OCI-LY7 (cell line): Measurements from ENCODE around the gene MYH11.

Source experiments
- EZH2phosphoT487 ChIP-seq: fragments of 200-600 bp; sonication (generic); IDR thresholded peaks from 2 replicates; pipeline ENCODE4 v1.6.1; 2018; ENCODE audit warnings: low read depth, borderline replicate concordance, mild to moderate bottlenecking, mixed run types, antibody characterized with exemption, low read length, moderate library complexity, mixed read lengths
- TF ChIP-seq, protein P1 (sequence below): fragments of 200-600 bp; sonication (generic); conservative IDR thresholded peaks from 2 replicates; pipeline ENCODE4 v1.5.1; 2014; ENCODE audit warnings: mild to moderate bottlenecking, antibody characterized with exemption, low read length, moderate library complexity, mixed read lengths

GRCh38 chr16:15754821-15755534 lies 101.8 kb downstream of the MYH11 start:
- TF ChIP-seq, protein P1, sequence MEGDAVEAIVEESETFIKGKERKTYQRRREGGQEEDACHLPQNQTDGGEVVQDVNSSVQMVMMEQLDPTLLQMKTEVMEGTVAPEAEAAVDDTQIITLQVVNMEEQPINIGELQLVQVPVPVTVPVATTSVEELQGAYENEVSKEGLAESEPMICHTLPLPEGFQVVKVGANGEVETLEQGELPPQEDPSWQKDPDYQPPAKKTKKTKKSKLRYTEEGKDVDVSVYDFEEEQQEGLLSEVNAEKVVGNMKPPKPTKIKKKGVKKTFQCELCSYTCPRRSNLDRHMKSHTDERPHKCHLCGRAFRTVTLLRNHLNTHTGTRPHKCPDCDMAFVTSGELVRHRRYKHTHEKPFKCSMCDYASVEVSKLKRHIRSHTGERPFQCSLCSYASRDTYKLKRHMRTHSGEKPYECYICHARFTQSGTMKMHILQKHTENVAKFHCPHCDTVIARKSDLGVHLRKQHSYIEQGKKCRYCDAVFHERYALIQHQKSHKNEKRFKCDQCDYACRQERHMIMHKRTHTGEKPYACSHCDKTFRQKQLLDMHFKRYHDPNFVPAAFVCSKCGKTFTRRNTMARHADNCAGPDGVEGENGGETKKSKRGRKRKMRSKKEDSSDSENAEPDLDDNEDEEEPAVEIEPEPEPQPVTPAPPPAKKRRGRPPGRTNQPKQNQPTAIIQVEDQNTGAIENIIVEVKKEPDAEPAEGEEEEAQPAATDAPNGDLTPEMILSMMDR: no peak
- no peak for TF ChIP-seq EZH2phosphoT487
